HTR-8/SVneo (cell line): ENCODE data around the gene RCOR1.
A peak's percentile ranks its signal among the peaks of the same experiment; 100 is the strongest.

Experiments used
- DNase-seq: peaks from one replicate; pipeline ENCODE4 v3.0.0; 2011; ENCODE audit warnings: low spot score, mixed read lengths; ENCODE audit not compliant: insufficient read length
- FAIRE-seq: peaks from 2 replicates; lab custom pipeline; 2011; peaks lifted over from hg19 to GRCh38; lab: Jason Lieb, UNC

Gene RCOR1

GRCh38 chr14:102737402-102738372, 145.2 kb downstream of the RCOR1 start:
- DNase-seq (no peak), FAIRE-seq (no peak)

GRCh38 chr14:102738373-102739189, 146.1 kb downstream of the RCOR1 start:
- DNase-seq (no peak), FAIRE-seq (no peak)

GRCh38 chr14:102739190-102739469, 146.7 kb downstream of the RCOR1 start:
- DNase-seq (no peak), FAIRE-seq (no peak)

GRCh38 chr14:102746634-102747438, 154.4 kb downstream of the RCOR1 start:
- peak; percentile 58 for FAIRE-seq

GRCh38 chr14:102748806-102749205, 156.4 kb downstream of the RCOR1 start:
- FAIRE-seq (no peak), DNase-seq (no peak)

More at GRCh38 chr14:102746634-102747438, 154.4 kb downstream of the RCOR1 start:
- no peak for DNase-seq

- FAIRE-seq, result no peak
Observed at GRCh38 chr14:102749393-102750305, 157.2 kb downstream of the RCOR1 start.

GRCh38 chr14:102750376-102750775, 157.9 kb downstream of the RCOR1 start:
- no peak for FAIRE-seq
- no peak for DNase-seq

More at GRCh38 chr14:102749393-102750305, 157.2 kb downstream of the RCOR1 start:
- no peak for DNase-seq

- no peak for FAIRE-seq
- DNase-seq, result no peak
Observed at GRCh38 chr14:102751088-102751487, 158.6 kb downstream of the RCOR1 start.

- no peak for FAIRE-seq
- no peak for DNase-seq
Observed at GRCh38 chr14:102752239-102752847, 159.9 kb downstream of the RCOR1 start.

- FAIRE-seq (no peak), DNase-seq (no peak)
Observed at GRCh38 chr14:102754370-102755262, 162.2 kb downstream of the RCOR1 start.

GRCh38 chr14:102757646-102758045, 165.2 kb downstream of the RCOR1 start:
- FAIRE-seq (no peak), DNase-seq (no peak)

GRCh38 chr14:102758087-102758486, 165.6 kb downstream of the RCOR1 start:
- FAIRE-seq, result no peak

GRCh38 chr14:102759456-102760187, 167.2 kb downstream of the RCOR1 start:
- DNase-seq (no peak), FAIRE-seq (no peak)

More at GRCh38 chr14:102758087-102758486, 165.6 kb downstream of the RCOR1 start:
- DNase-seq, result no peak

GRCh38 chr14:102760496-102761193, 168.2 kb downstream of the RCOR1 start:
- FAIRE-seq (no peak), DNase-seq (no peak)

GRCh38 chr14:102761206-102761605, 168.8 kb downstream of the RCOR1 start:
- DNase-seq (no peak), FAIRE-seq (no peak)

GRCh38 chr14:102764220-102764671, 171.8 kb downstream of the RCOR1 start:
- no peak for DNase-seq
- no peak for FAIRE-seq
